Prostate gland (tissue), 2 donors: ENCODE results near the gene CSNK1G1. TPM values are rescaled to one million over a fixed set of nuclear protein-coding genes. Genes with fewer than 3 reads are reported as not detected.
A peak's percentile ranks its signal among the peaks of the same experiment; 100 is the strongest.

Experiments used
- DNase-seq: peaks from one replicate; pipeline ENCODE4 v3.0.0-alpha.2; 2019; ENCODE audit warnings: low spot score
- H3K27ac ChIP-seq, 2 donors: fragments of 200-600 bp; sonication (generic); 2 replicates each; pipeline ENCODE4 v1.5.1; 2017 to 2019
- H3K27me3 ChIP-seq: fragments of 200-600 bp; sonication (generic); replicated peaks from 2 replicates; pipeline ENCODE4 v1.5.1; 2019; ENCODE audit not compliant: insufficient read depth
- H3K36me3 ChIP-seq, 2 donors: fragments of 200-600 bp; sonication (generic); 1 replicate in 1 of 2; 2 replicates in 1 of 2; pipeline versions ENCODE4 v1.5.1 to v1.8.1; 2017 to 2019
- H3K4me1 ChIP-seq: fragments of 200-600 bp; sonication (generic); replicated peaks from 2 replicates; pipeline ENCODE4 v1.5.1; 2019
- H3K4me3 ChIP-seq, 2 donors: fragments of 200-600 bp; sonication (generic); 2 replicates each; pipeline ENCODE4 v1.5.1; 2017 to 2019
- H3K9me3 ChIP-seq: fragments of 200-600 bp; sonication (generic); 2 replicates; pipeline ENCODE4 v1.5.1; 2017
- CTCF ChIP-seq, 4 experiments: fragments of 200-600 bp in 2 of 4; fragments of 450-650 bp in 2 of 4; sonication (generic) in 2 of 4; IDR thresholded peaks; 1 replicate in 3 of 4; 2 replicates in 1 of 4; pipeline ENCODE4 v1.5.1; 2016 to 2019; ENCODE audit warnings: antibody characterized with exemption in 4 of 4, mild to moderate bottlenecking in 2 of 4, moderate library complexity in 2 of 4
- POLR2A ChIP-seq: fragments of 450-650 bp; IDR thresholded peaks from one replicate; pipeline ENCODE4 v1.6.1; 2016; ENCODE audit warnings: antibody characterized with exemption, mild to moderate bottlenecking
- POLR2AphosphoS5 ChIP-seq: sonication (generic); formaldehyde crosslinking; IDR thresholded peaks from one replicate; pipeline ENCODE4 v1.6.1; 2017; ENCODE audit warnings: antibody characterized with exemption
- WGBS: methylation state at CpG from one replicate; pipeline ENCODE4 v1.1.5; 2018; 5-methylcytosine and 5-hydroxymethylcytosine counted together
- intact Hi-C: fragments of 100-400 bp; cut with DNase I; formaldehyde crosslinking; loops from one replicate; pipeline ENCODE4 v1.14.2; 2022
- total RNA-seq, 2 donors: library from RNA; depleted of rRNA; stranded (reverse); fragments of >200 nt; gene quantifications; one replicate each; pipeline ENCODE4 v1.1.0, GENCODE V29; 2016

CSNK1G1 gene
- total RNA-seq, 2 donors from 2014 or later, result 9.2 to 20.6 TPM

DNA sequence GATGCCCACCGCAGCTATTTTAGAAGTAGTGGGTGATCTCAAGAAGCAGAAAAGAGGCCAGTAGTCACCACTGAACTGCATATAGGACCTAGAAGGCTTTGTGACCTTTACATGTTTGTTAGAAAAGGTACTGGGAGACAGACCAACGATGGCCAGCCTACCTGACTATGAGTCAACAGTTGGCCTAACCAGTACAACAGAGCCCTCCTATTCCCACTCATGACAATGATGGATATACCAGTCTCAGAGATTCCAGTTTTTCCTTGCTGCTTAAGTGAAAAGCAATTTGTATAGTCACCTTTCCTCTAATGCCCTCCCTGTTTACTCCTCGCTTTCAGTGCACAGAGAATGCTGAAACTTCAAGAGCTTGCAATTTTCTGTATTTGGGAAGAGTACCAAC is 106.6 kb downstream of the CSNK1G1 start:
- no peaks in the 10 kb centered on the region for H3K4me1 ChIP-seq
- no peaks in the 10 kb centered on the region for H3K36me3 ChIP-seq
- no peak for TF ChIP-seq POLR2A
- no peak for TF ChIP-seq POLR2AphosphoS5
- TF ChIP-seq CTCF (IDR thresholded peaks at IDR 0.05), result no peak
- no peak overlapping the region for H3K4me3 ChIP-seq
- H3K27me3 ChIP-seq, result no peaks in the 10 kb centered on the region
- H3K9me3 ChIP-seq, result no peaks in the 10 kb centered on the region
- intact Hi-C loops, result no loop called here
- H3K27ac ChIP-seq, result no peak overlapping the region
- DNase-seq, result peak; percentile 7
- WGBS, result 67% methylated on average over 3 of the region's 3 CpGs

DNA sequence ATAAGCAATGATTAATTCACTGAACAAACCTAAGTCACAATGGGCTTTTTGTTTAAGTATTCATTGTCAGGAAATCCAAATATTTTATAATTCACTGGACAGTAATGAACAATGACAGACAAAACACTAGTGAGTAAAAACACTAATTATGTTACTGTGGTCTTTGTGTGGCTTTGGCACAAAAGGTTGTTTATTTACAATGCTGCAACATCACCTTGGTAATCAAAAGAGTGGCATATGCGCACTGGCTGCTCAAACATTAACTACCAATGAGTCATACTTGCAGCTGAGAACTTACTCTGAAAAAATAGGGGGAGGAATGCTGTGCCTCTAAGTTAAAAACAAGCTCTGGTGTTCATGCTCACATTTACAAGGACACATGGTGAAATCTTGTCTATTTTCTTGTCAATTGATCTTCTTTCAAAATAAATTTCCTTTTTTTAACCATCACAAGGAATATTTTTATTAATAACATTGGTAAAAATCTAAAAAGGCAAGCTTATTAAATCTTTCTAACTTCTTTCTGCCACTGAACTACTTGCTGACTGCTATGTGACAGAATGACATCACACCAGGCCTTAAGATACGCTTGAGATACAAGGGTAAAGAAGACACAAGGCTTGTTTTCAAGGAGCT is 107.9 kb downstream of the CSNK1G1 start:
- peak; percentile 55 for TF ChIP-seq POLR2AphosphoS5
- TF ChIP-seq POLR2A, result no peak
- no peak for TF ChIP-seq CTCF (IDR thresholded peaks at IDR 0.05)
- Histone ChIP-seq H3K4me1 (no peaks in the 10 kb centered on the region), H3K4me3 (no peak overlapping the region), H3K27me3 (no peaks in the 10 kb centered on the region), H3K36me3 (no peaks in the 10 kb centered on the region), H3K27ac (no peak overlapping the region), H3K9me3 (no peaks in the 10 kb centered on the region)
- intact Hi-C loops, result no loop called here
- WGBS, result 58% methylated on average over 2 of the region's 2 CpGs
- DNase-seq, result peak; percentile 13

DNA sequence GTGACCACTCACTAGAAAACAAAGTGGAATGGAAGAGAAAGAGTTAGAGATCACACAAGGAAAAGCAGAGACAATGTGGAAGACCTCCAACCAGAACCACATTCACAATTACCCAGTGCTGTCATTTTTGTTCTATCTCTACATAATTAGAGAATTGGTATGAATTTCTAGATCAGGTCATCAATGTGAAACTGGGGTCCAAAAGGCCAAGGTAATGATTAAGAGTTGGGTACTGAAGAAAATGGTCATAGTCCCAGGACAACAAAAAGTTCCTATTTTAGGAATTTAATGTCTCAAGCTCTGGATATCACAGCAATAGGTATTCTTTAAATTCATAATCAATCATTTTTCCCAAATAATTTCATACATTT is 108.5 kb downstream of the CSNK1G1 start:
- no peak for TF ChIP-seq POLR2A
- TF ChIP-seq CTCF (IDR thresholded peaks at IDR 0.05), result no peak
- TF ChIP-seq POLR2AphosphoS5, result no peak
- Histone ChIP-seq H3K27ac (no peak overlapping the region), H3K36me3 (no peaks in the 10 kb centered on the region), H3K27me3 (no peaks in the 10 kb centered on the region), H3K4me1 (no peaks in the 10 kb centered on the region), H3K4me3 (no peak overlapping the region), H3K9me3 (no peaks in the 10 kb centered on the region)
- intact Hi-C loops, result no loop called here
- no peak for DNase-seq

- Histone ChIP-seq H3K9me3 (no peaks in the 10 kb centered on the region), H3K27me3 (no peaks in the 10 kb centered on the region), H3K4me1 (no peaks in the 10 kb centered on the region), H3K27ac (no peak overlapping the region), H3K36me3 (no peaks in the 10 kb centered on the region), H3K4me3 (no peak overlapping the region)
- TF ChIP-seq POLR2A (no peak), POLR2AphosphoS5 (no peak), CTCF (IDR thresholded peaks at IDR 0.05) (no peak)
- DNase-seq, result no peak
- WGBS, result 80% methylated on average over 9 of the region's 9 CpGs
- intact Hi-C loops, result no loop called here
These were observed 109.4 kb downstream of the CSNK1G1 start for GRCh38 chr15:64246364-64247189.

DNA sequence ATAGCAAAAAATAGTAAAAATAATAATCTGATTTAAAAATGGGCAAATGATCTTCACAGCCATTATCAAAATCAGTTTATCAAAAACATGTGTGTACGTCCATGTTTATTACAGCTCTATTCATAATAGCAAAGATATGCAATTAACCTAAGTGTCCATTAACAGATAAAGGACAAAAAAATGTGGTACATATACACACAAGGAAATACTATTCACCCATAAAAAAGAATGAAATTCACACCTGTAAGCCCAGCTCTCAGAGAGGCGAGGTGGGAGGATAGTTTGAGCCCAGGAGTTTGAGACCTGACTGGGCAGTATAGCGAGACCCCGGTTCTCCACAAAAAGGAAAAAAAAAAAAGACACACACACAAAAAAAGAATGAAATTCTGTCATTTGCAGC is 110.6 kb downstream of the CSNK1G1 start:
- no peaks in the 10 kb centered on the region for H3K36me3 ChIP-seq
- H3K4me1 ChIP-seq, result no peaks in the 10 kb centered on the region
- no peak overlapping the region for H3K4me3 ChIP-seq
- WGBS, result 97% methylated on average over 4 of the region's 4 CpGs
- H3K9me3 ChIP-seq, result no peaks in the 10 kb centered on the region
- no peak for DNase-seq
- intact Hi-C loops, result no loop called here
- H3K27ac ChIP-seq, result no peak overlapping the region
- no peaks in the 10 kb centered on the region for H3K27me3 ChIP-seq
- no peak for TF ChIP-seq CTCF (IDR thresholded peaks at IDR 0.05)
- TF ChIP-seq POLR2A, result no peak
- no peak for TF ChIP-seq POLR2AphosphoS5
